NB4 (cell line): ENCODE results near the gene DAZAP1.

Source experiments
- DNase-seq: peaks from one replicate; pipeline ENCODE4 v3.0.0; 2010; ENCODE audit warnings: low read depth
- H3K4me3 ChIP-seq: one replicate; pipeline ENCODE4 v1.5.1; 2011; ENCODE audit warnings: mild to moderate bottlenecking, low read depth, low read length, moderate library complexity
- MYC ChIP-seq: IDR thresholded peaks from 2 replicates; pipeline ENCODE4 v1.6.1; 2011; ENCODE audit warnings: low read depth, low read length
- POLR2A ChIP-seq: IDR thresholded peaks from 2 replicates; pipeline ENCODE4 v1.6.1; 2011; ENCODE audit warnings: mild to moderate bottlenecking; ENCODE audit not compliant: insufficient read length; ENCODE audit errors: extremely low read depth
- TF ChIP-seq, protein P1 (sequence below): IDR thresholded peaks from 2 replicates; pipeline ENCODE4 v1.6.1; 2011; ENCODE audit warnings: low read depth, low read length
- TF ChIP-seq, protein P2 (sequence below): IDR thresholded peaks from one replicate; pipeline ENCODE4 v1.5.1; 2012; ENCODE audit warnings: low read depth, low read length

The DAZAP1 gene

GRCh38 chr19:1431759-1432506, 24.5 kb downstream of the DAZAP1 start:
- DNase-seq = no peak
- TF ChIP-seq, protein P1, sequence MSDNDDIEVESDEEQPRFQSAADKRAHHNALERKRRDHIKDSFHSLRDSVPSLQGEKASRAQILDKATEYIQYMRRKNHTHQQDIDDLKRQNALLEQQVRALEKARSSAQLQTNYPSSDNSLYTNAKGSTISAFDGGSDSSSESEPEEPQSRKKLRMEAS = no peak
- TF ChIP-seq, protein P2, sequence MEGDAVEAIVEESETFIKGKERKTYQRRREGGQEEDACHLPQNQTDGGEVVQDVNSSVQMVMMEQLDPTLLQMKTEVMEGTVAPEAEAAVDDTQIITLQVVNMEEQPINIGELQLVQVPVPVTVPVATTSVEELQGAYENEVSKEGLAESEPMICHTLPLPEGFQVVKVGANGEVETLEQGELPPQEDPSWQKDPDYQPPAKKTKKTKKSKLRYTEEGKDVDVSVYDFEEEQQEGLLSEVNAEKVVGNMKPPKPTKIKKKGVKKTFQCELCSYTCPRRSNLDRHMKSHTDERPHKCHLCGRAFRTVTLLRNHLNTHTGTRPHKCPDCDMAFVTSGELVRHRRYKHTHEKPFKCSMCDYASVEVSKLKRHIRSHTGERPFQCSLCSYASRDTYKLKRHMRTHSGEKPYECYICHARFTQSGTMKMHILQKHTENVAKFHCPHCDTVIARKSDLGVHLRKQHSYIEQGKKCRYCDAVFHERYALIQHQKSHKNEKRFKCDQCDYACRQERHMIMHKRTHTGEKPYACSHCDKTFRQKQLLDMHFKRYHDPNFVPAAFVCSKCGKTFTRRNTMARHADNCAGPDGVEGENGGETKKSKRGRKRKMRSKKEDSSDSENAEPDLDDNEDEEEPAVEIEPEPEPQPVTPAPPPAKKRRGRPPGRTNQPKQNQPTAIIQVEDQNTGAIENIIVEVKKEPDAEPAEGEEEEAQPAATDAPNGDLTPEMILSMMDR = no peak
- TF ChIP-seq POLR2A (no peak), MYC (no peak)
- H3K4me3 ChIP-seq = no peak overlapping the region

- DNase-seq = no peak
- no peak overlapping the region for H3K4me3 ChIP-seq
- TF ChIP-seq MYC = no peak
- TF ChIP-seq, protein P2 = no peak
- TF ChIP-seq POLR2A = no peak
- TF ChIP-seq, protein P1 = no peak
These were observed 25.1 kb downstream of the DAZAP1 start for GRCh38 chr19:1432507-1432887.

- TF ChIP-seq, protein P2 = no peak
- TF ChIP-seq, protein P1 = no peak
These were observed 26.0 kb downstream of the DAZAP1 start for GRCh38 chr19:1433119-1434039.

GRCh38 chr19:1434040-1434366, 26.6 kb downstream of the DAZAP1 start:
- no peak for DNase-seq
- no peak overlapping the region for H3K4me3 ChIP-seq
- TF ChIP-seq MYC (no peak), POLR2A (no peak)
- TF ChIP-seq, protein P1 = no peak
- TF ChIP-seq, protein P2 = no peak

More at GRCh38 chr19:1433119-1434039, 26.0 kb downstream of the DAZAP1 start:
- no peak overlapping the region for H3K4me3 ChIP-seq
- no peak for DNase-seq

DNA sequence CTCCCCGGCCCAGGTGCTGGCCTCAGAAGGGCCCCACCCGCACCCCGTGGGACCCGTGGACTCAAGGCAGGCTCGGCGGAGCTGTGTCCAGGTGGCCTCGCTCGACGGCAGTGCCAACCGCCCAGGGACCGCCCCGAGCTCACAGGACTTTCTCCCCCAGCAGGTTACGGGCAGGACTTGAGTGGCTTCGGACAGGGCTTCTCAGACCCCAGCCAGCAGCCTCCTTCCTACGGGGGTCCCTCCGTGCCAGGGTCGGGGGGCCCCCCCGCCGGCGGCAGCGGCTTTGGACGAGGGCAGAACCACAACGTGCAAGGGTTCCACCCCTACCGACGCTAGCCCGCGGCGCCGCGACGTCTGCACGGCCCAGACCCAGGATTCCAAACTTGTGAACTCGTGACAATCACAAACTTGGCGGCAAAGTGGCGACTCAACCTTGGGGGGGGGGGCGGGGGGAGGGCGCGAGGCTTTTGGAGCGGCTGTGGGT, 27.2 kb downstream of the DAZAP1 start:
- TF ChIP-seq POLR2A = no peak
- TF ChIP-seq MYC = no peak
- TF ChIP-seq, protein P1 = no peak
- TF ChIP-seq, protein P2 = no peak
- H3K4me3 ChIP-seq = no peak overlapping the region
- DNase-seq = no peak
